Measurements from ENCODE around the gene PEAK3. TPM values are rescaled to one million over a fixed set of nuclear protein-coding genes. Genes with fewer than 3 reads are reported as not detected.

PEAK3 gene
- total and polyA plus RNA-seq, 9 donors, result 0.04 to 0.12 (median 0.09) TPM; not detected in 3

GRCh38 chr19:2237869-2238153, 44.2 kb downstream of the PEAK3 start:
- peak overlapping the region; percentile 87 for H3K4me3 ChIP-seq (ENCODE audit: low read length)
- no CpG with 5 or more reads among the region's 6 CpGs for WGBS (ENCODE audit: insufficient coverage)

GRCh38 chr19:2237051-2237868, 44.7 kb downstream of the PEAK3 start:
- H3K9me3 ChIP-seq (replicated peaks; ENCODE audit: control insufficient read depth, low read depth, low read length), result no peaks in the 10 kb centered on the region
- peaks cover 44% of the 10 kb centered on the region for H3K36me3 ChIP-seq (ENCODE audit: control insufficient read depth, insufficient read depth, low read length)
- peak overlapping the region; percentile 87 for H3K4me3 ChIP-seq (ENCODE audit: low read length)
- H3K27me3 ChIP-seq (ENCODE audit: control insufficient read depth, insufficient read depth, low read length), result no peaks in the 10 kb centered on the region
- H3K4me1 ChIP-seq (ENCODE audit: control insufficient read depth, insufficient read depth, low read length), result peaks cover 55% of the 10 kb centered on the region
- 62% methylated on average over 24 of the region's 43 CpGs for WGBS (ENCODE audit: insufficient coverage)
- no peak for DNase-seq
- peak overlapping the region; percentile 100 for H3K27ac ChIP-seq (ENCODE audit: low read length)

More at GRCh38 chr19:2237869-2238153, 44.2 kb downstream of the PEAK3 start:
- Histone ChIP-seq H3K4me1 (ENCODE audit: control insufficient read depth, insufficient read depth, low read length) (peaks cover 61% of the 10 kb centered on the region), H3K27ac (ENCODE audit: low read length) (peak overlapping the region; percentile 100), H3K36me3 (ENCODE audit: control insufficient read depth, insufficient read depth, low read length) (peaks cover 44% of the 10 kb centered on the region), H3K27me3 (ENCODE audit: control insufficient read depth, insufficient read depth, low read length) (no peaks in the 10 kb centered on the region), H3K9me3 (replicated peaks; ENCODE audit: control insufficient read depth, low read depth, low read length) (no peaks in the 10 kb centered on the region)
- no peak for DNase-seq

- Histone ChIP-seq H3K4me3 (ENCODE audit: low read length) (peak within 1 kb of the TSS; percentile 87), H3K27me3 (ENCODE audit: control insufficient read depth, insufficient read depth, low read length) (no peaks in the 10 kb centered on the region), H3K4me1 (ENCODE audit: control insufficient read depth, insufficient read depth, low read length) (peaks cover 52% of the 10 kb centered on the region), H3K9me3 (replicated peaks; ENCODE audit: control insufficient read depth, low read depth, low read length) (no peaks in the 10 kb centered on the region), H3K27ac (ENCODE audit: low read length) (peak within 1 kb of the TSS; percentile 100), H3K36me3 (ENCODE audit: control insufficient read depth, insufficient read depth, low read length) (peaks cover 50% of the 10 kb centered on the region)
- under 1% methylated on average over 73 of the region's 80 CpGs for WGBS (ENCODE audit: insufficient coverage)
- DNase-seq, result peak; percentile 99
Observed at GRCh38 chr19:2236314-2237050, 45.5 kb downstream of the PEAK3 start, which contains the start of the genes PLEKHJ1 and SF3A2. Gene PLEKHJ1 (minus strand): TSS chr19:2236329. CDS start chr19:2236248, 81 bp downstream. Gene SF3A2 (plus strand): TSS chr19:2236824. CDS start chr19:2243419, 6,595 bp downstream.

- peaks cover 47% of the 10 kb centered on the region for H3K4me1 ChIP-seq (ENCODE audit: control insufficient read depth, insufficient read depth, low read length)
- DNase-seq, result no peak
- H3K4me3 ChIP-seq (ENCODE audit: low read length), result peak overlapping the region; percentile 87
- no peaks in the 10 kb centered on the region for H3K27me3 ChIP-seq (ENCODE audit: control insufficient read depth, insufficient read depth, low read length)
- H3K36me3 ChIP-seq (ENCODE audit: control insufficient read depth, insufficient read depth, low read length), result peaks cover 51% of the 10 kb centered on the region
- H3K9me3 ChIP-seq (replicated peaks; ENCODE audit: control insufficient read depth, low read depth, low read length), result no peaks in the 10 kb centered on the region
- 0% methylated on average over 28 of the region's 28 CpGs for WGBS (ENCODE audit: insufficient coverage)
- no peak overlapping the region for H3K27ac ChIP-seq (ENCODE audit: low read length)
Observed at GRCh38 chr19:2236064-2236313, 46.0 kb downstream of the PEAK3 start.

- 0% methylated on average over 32 of the region's 48 CpGs for WGBS (ENCODE audit: insufficient coverage)
- Histone ChIP-seq H3K27ac (ENCODE audit: low read length) (peak overlapping the region; percentile 49), H3K4me1 (ENCODE audit: control insufficient read depth, insufficient read depth, low read length) (peaks cover 43% of the 10 kb centered on the region), H3K36me3 (ENCODE audit: control insufficient read depth, insufficient read depth, low read length) (peaks cover 52% of the 10 kb centered on the region), H3K9me3 (replicated peaks; ENCODE audit: control insufficient read depth, low read depth, low read length) (no peaks in the 10 kb centered on the region), H3K27me3 (ENCODE audit: control insufficient read depth, insufficient read depth, low read length) (no peaks in the 10 kb centered on the region), H3K4me3 (ENCODE audit: low read length) (peak overlapping the region; percentile 87)
- DNase-seq, result no peak
Observed at GRCh38 chr19:2235381-2236063, 46.5 kb downstream of the PEAK3 start.

GRCh38 chr19:2234996-2235380, 47.0 kb downstream of the PEAK3 start:
- peaks cover 37% of the 10 kb centered on the region for H3K4me1 ChIP-seq (ENCODE audit: control insufficient read depth, insufficient read depth, low read length)
- DNase-seq, result no peak
- H3K9me3 ChIP-seq (replicated peaks; ENCODE audit: control insufficient read depth, low read depth, low read length), result no peaks in the 10 kb centered on the region
- H3K27ac ChIP-seq (ENCODE audit: low read length), result peak overlapping the region; percentile 49
- H3K27me3 ChIP-seq (ENCODE audit: control insufficient read depth, insufficient read depth, low read length), result no peaks in the 10 kb centered on the region
- H3K4me3 ChIP-seq (ENCODE audit: low read length), result peak overlapping the region; percentile 87
- WGBS (ENCODE audit: insufficient coverage), result 63% methylated on average over 2 of the region's 6 CpGs
- H3K36me3 ChIP-seq (ENCODE audit: control insufficient read depth, insufficient read depth, low read length), result peaks cover 58% of the 10 kb centered on the region

- peaks cover 29% of the 10 kb centered on the region for H3K4me1 ChIP-seq (ENCODE audit: control insufficient read depth, insufficient read depth, low read length)
- no peak overlapping the region for H3K27ac ChIP-seq (ENCODE audit: low read length)
- no peaks in the 10 kb centered on the region for H3K9me3 ChIP-seq (replicated peaks; ENCODE audit: control insufficient read depth, low read depth, low read length)
- H3K36me3 ChIP-seq (ENCODE audit: control insufficient read depth, insufficient read depth, low read length), result peaks cover 70% of the 10 kb centered on the region
- 89% methylated on average over 19 of the region's 25 CpGs for WGBS (ENCODE audit: insufficient coverage)
- H3K4me3 ChIP-seq (ENCODE audit: low read length), result no peak overlapping the region
- H3K27me3 ChIP-seq (ENCODE audit: control insufficient read depth, insufficient read depth, low read length), result no peaks in the 10 kb centered on the region
- DNase-seq, result no peak
Observed at GRCh38 chr19:2233601-2234280, 48.2 kb downstream of the PEAK3 start.

- Histone ChIP-seq H3K4me1 (ENCODE audit: control insufficient read depth, insufficient read depth, low read length) (peaks cover 18% of the 10 kb centered on the region), H3K27me3 (ENCODE audit: control insufficient read depth, insufficient read depth, low read length) (no peaks in the 10 kb centered on the region), H3K27ac (ENCODE audit: low read length) (no peak overlapping the region), H3K36me3 (ENCODE audit: control insufficient read depth, insufficient read depth, low read length) (peaks cover 69% of the 10 kb centered on the region), H3K4me3 (ENCODE audit: low read length) (no peak overlapping the region), H3K9me3 (replicated peaks; ENCODE audit: control insufficient read depth, low read depth, low read length) (no peaks in the 10 kb centered on the region)
- DNase-seq, result no peak
- WGBS (ENCODE audit: insufficient coverage), result 66% methylated on average over 22 of the region's 30 CpGs
Observed at GRCh38 chr19:2232286-2233151, 49.5 kb downstream of the PEAK3 start.

GRCh38 chr19:2231621-2232221, 50.3 kb downstream of the PEAK3 start:
- Histone ChIP-seq H3K36me3 (ENCODE audit: control insufficient read depth, insufficient read depth, low read length) (peaks cover 68% of the 10 kb centered on the region), H3K27ac (ENCODE audit: low read length) (no peak overlapping the region), H3K4me3 (ENCODE audit: low read length) (no peak overlapping the region), H3K9me3 (replicated peaks; ENCODE audit: control insufficient read depth, low read depth, low read length) (no peaks in the 10 kb centered on the region), H3K4me1 (ENCODE audit: control insufficient read depth, insufficient read depth, low read length) (peaks cover 13% of the 10 kb centered on the region), H3K27me3 (ENCODE audit: control insufficient read depth, insufficient read depth, low read length) (no peaks in the 10 kb centered on the region)
- no peak for DNase-seq
- 67% methylated on average over 20 of the region's 21 CpGs for WGBS (ENCODE audit: insufficient coverage)

Data from muscle of leg (tissue), 11 donors.